Measurements from ENCODE around the gene B4GALNT1. TPM values are rescaled to one million over a fixed set of nuclear protein-coding genes. Genes with fewer than 3 reads are reported as not detected.
"Not testable (repeated sequence)": the region's sequence is repeated elsewhere in the genome, so short reads cannot be mapped to it uniquely, and the experiment has no call there.

B4GALNT1 gene
- total RNA-seq = 0.24 and 0.97 TPM in 2 replicates
- polyA plus RNA-seq = 0.97 and 1.2 TPM in 2 replicates

DNA sequence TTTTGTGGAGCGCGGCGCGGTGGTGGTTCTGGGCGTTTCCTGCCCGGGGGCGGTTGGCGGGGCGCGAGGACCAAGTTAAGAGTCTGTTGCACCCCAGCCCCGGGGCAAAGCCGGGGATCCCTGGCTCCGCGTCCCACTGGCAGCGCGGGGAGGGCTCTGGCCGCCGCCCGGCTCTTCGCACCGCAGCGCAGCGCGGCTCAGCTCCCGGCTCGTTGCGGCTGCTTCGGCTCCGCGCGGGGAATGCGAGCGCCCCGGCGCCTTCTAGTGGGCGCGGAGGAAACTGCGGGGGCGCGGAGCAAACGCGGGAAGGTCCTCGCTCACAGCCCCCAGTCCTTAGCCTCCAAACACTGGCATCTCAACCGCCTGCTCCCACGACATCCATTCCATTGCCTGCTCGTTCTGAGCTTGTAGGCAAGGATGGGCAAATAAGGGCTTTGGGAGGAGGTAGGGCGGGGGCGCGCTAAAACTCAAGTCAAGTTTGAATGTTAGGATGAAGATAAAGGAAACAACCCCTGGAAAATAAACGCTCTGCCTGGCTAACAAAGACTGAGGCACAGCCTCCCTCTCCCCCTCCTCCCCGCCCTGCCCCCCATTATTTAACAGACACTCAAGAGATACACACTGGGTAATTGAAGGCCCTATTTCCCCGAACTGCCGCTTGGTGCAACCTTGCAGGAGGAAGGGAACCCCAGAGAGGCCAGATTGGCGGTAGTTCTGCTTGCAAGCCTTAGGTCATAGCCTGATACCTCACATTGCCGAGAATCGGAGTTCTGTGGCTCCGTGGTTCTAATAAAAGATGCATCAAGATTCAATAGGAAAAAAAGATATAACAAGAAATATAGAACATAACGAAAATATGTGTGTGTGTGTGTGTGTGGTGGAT, at the start of gene B4GALNT1:
Gene B4GALNT1, minus strand, starts transcription at position 244 of the 883 bp plus-strand sequence. CDS start 1,069 bp downstream, outside the sequence.
- Histone ChIP-seq H3K4me1 (ENCODE audit: insufficient read depth) (peaks cover 6% of the 10 kb centered on the region), H3K36me3 (replicated peaks; ENCODE audit: insufficient read depth, low read depth) (no peaks in the 10 kb centered on the region), H4K20me1 (ENCODE audit: insufficient read depth, poor library complexity, severe bottlenecking) (no peaks in the 10 kb centered on the region), H3K27ac (no peak within 1 kb of the TSS), H3K9me3 (ENCODE audit: low read depth) (no peaks in the 10 kb centered on the region), H3K79me2 (no peaks in the 10 kb centered on the region), H3K4me2 (peak within 1 kb of the TSS; percentile 99), H3K9me2 (replicated peaks; ENCODE audit: insufficient read depth) (no peaks in the 10 kb centered on the region), H2AFZ (peak within 1 kb of the TSS; percentile 84), H3K4me3 (peak within 1 kb of the TSS; percentile 46), H3K27me3 (peaks cover 74% of the 10 kb centered on the region)
- peak; percentile 80 for DNase-seq (ENCODE audit: low spot score)
- TF ChIP-seq EZH2phosphoT487 (IDR thresholded peaks at IDR 0.05; ENCODE audit: low read depth, severe bottlenecking, unreplicated experiment) (peak; percentile 46), EZH2 (IDR thresholded peaks at IDR 0.05; ENCODE audit: borderline replicate concordance) (peak; percentile 75)
- TF ChIP-seq, protein P1, sequence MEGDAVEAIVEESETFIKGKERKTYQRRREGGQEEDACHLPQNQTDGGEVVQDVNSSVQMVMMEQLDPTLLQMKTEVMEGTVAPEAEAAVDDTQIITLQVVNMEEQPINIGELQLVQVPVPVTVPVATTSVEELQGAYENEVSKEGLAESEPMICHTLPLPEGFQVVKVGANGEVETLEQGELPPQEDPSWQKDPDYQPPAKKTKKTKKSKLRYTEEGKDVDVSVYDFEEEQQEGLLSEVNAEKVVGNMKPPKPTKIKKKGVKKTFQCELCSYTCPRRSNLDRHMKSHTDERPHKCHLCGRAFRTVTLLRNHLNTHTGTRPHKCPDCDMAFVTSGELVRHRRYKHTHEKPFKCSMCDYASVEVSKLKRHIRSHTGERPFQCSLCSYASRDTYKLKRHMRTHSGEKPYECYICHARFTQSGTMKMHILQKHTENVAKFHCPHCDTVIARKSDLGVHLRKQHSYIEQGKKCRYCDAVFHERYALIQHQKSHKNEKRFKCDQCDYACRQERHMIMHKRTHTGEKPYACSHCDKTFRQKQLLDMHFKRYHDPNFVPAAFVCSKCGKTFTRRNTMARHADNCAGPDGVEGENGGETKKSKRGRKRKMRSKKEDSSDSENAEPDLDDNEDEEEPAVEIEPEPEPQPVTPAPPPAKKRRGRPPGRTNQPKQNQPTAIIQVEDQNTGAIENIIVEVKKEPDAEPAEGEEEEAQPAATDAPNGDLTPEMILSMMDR (IDR thresholded peaks at IDR 0.05; ENCODE audit: poor library complexity) = peak; percentile 73
- 6% methylated on average over 49 of the region's 58 CpGs for WGBS (ENCODE audit: low lambda C conversion rate, missing lambda C conversion rate)

DNA sequence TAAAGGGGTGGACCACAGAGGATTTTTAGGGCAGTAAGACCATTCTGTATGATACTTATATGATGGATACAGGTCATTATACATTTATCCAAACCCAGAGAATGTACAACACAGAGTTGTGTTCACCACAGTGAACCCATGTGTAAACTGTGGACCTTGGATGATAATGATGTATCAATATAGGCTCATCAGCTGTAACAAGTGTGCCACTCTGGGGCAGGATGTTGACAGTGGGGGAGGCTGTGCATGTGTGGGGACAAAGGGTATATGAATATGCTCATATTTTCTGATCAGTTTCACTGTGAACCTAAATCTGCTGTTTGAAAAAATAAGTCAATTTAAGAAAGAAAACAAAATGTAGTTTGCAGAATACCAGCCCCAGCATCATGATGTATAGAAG, 46.7 kb upstream of the B4GALNT1 start:
- DNase-seq (ENCODE audit: low spot score) = no peak
- Histone ChIP-seq H3K9me3 (ENCODE audit: low read depth) (no peaks in the 10 kb centered on the region), H3K4me2 (no peak overlapping the region), H3K4me1 (ENCODE audit: insufficient read depth) (no peaks in the 10 kb centered on the region), H3K4me3 (no peak overlapping the region), H3K9me2 (replicated peaks; ENCODE audit: insufficient read depth) (no peaks in the 10 kb centered on the region), H3K27ac (no peak overlapping the region), H2AFZ (no peak overlapping the region), H3K36me3 (replicated peaks; ENCODE audit: insufficient read depth, low read depth) (no peaks in the 10 kb centered on the region), H3K27me3 (peaks cover 8% of the 10 kb centered on the region), H4K20me1 (ENCODE audit: insufficient read depth, poor library complexity, severe bottlenecking) (no peaks in the 10 kb centered on the region), H3K79me2 (no peaks in the 10 kb centered on the region)
- TF ChIP-seq EZH2phosphoT487 (IDR thresholded peaks at IDR 0.05; ENCODE audit: low read depth, severe bottlenecking, unreplicated experiment) (no peak), EZH2 (IDR thresholded peaks at IDR 0.05; ENCODE audit: borderline replicate concordance) (no peak)
- TF ChIP-seq, protein P1 (IDR thresholded peaks at IDR 0.05; ENCODE audit: poor library complexity) = no peak

DNA sequence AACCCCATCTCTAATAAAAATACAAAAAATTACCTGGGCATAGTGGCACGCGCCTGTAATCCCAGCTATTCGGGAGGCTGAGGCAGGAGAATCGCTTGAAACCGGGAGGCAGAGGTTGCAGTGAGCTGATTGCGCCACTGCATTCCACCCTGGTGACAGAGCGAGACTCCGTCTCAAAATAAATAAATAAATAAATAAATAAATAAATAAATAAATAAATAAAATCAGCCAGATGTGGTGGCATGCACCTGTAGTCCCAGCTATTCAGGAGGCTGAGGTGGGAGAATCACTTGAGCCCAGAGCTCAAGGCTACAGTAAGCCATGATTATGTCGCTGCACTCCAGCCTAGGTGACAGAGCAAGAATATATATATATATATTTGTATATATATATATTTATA, 44.9 kb upstream of the B4GALNT1 start:
- not testable (repeated sequence) for H3K4me1 ChIP-seq (ENCODE audit: insufficient read depth); H3K27ac ChIP-seq; H3K9me3 ChIP-seq (ENCODE audit: low read depth); H3K36me3 ChIP-seq (replicated peaks; ENCODE audit: insufficient read depth, low read depth); H3K79me2 ChIP-seq; DNase-seq (ENCODE audit: low spot score); H3K27me3 ChIP-seq; H4K20me1 ChIP-seq (ENCODE audit: insufficient read depth, poor library complexity, severe bottlenecking); H3K4me2 ChIP-seq; H3K4me3 ChIP-seq; H3K9me2 ChIP-seq (replicated peaks; ENCODE audit: insufficient read depth); H2AFZ ChIP-seq
- 88% methylated on average over 9 of the region's 9 CpGs for WGBS (ENCODE audit: low lambda C conversion rate, missing lambda C conversion rate)

DNA sequence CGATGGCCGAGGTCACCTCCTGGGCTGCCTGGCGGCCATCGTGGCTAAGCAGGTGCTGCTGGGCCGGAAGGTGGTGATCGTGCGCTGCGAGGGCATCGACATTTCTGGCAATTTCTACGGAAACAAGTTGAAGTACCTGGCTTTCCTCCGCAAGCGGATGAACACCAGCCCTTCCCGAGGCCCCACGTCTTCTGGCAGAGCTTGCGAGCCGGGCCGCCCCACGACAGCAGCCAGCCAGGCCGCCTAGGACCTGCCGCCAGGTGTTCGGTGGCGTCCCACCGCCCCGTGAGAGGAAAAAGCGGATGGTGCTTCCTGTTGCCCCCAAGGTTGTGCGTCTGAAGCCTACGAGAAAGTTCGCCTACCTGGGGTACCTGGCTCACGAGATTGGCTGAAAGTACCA, 41.7 kb upstream of the B4GALNT1 start:
- DNase-seq (ENCODE audit: low spot score) = no peak

More for the DNA sequence above, 41.7 kb upstream of the B4GALNT1 start:
- Histone ChIP-seq H2AFZ (no peak overlapping the region), H3K36me3 (replicated peaks; ENCODE audit: insufficient read depth, low read depth) (no peaks in the 10 kb centered on the region), H3K9me3 (ENCODE audit: low read depth) (no peaks in the 10 kb centered on the region), H4K20me1 (ENCODE audit: insufficient read depth, poor library complexity, severe bottlenecking) (no peaks in the 10 kb centered on the region), H3K27ac (no peak overlapping the region), H3K27me3 (no peaks in the 10 kb centered on the region), H3K4me1 (ENCODE audit: insufficient read depth) (no peaks in the 10 kb centered on the region), H3K4me3 (no peak overlapping the region), H3K9me2 (replicated peaks; ENCODE audit: insufficient read depth) (no peaks in the 10 kb centered on the region), H3K4me2 (no peak overlapping the region), H3K79me2 (no peaks in the 10 kb centered on the region)
- TF ChIP-seq, protein P1 (IDR thresholded peaks at IDR 0.05; ENCODE audit: poor library complexity) = no peak
- TF ChIP-seq EZH2phosphoT487 (IDR thresholded peaks at IDR 0.05; ENCODE audit: low read depth, severe bottlenecking, unreplicated experiment) = no peak
- TF ChIP-seq EZH2 (IDR thresholded peaks at IDR 0.05; ENCODE audit: borderline replicate concordance) = no peak
- 92% methylated on average over 29 of the region's 29 CpGs for WGBS (ENCODE audit: low lambda C conversion rate, missing lambda C conversion rate)

Data from hepatocyte (in vitro differentiated cells).